CD4-positive, alpha-beta T cell (primary cell): ENCODE data around the gene WDR64. TPM values are rescaled to one million over a fixed set of nuclear protein-coding genes. Genes with fewer than 3 reads are reported as not detected.

Experiments used
- ATAC-seq: fragments of 200-7000 bp; cut with Tn5 transposase; one replicate; pipeline ENCODE4 v1.10.0; 2022; ENCODE audit warnings: mild to moderate bottlenecking; ENCODE audit not compliant: poor library complexity
- CTCF ChIA-PET: fragments of 350-600 bp; sonication (Branson Sonifier 250); formaldehyde crosslinking; loops from one replicate; lab custom pipeline; 2021; ENCODE audit warnings: antibody characterized with exemption, inconsistent platforms; lab: Charles Lee
- POLR2A ChIA-PET: fragments of 350-600 bp; sonication (Branson Sonifier 250); formaldehyde crosslinking; loops from one replicate; lab custom pipeline; 2021; ENCODE audit warnings: antibody characterized with exemption, inconsistent platforms; lab: Charles Lee
- DNase-seq, 14 experiments: peaks; one replicate each; pipeline ENCODE4 v3.0.0-alpha.2; 2013 to 2020; ENCODE audit warnings: mixed read lengths in 2 of 14
- H3K27ac ChIP-seq, 2 donors: one replicate each; pipeline versions ENCODE4 v1.5.1 to v1.7.0; 2013; ENCODE audit warnings: low read length in 2 of 2, low read depth in 1 of 2, mild to moderate bottlenecking in 1 of 2
- H3K27me3 ChIP-seq, 2 experiments: 1 replicate in 1 of 2; 2 replicates in 1 of 2; pipeline versions ENCODE4 v1.6.1 to v1.7.0; 2013; ENCODE audit warnings: low read length in 2 of 2, control low read depth in 1 of 2, mild to moderate bottlenecking in 1 of 2, moderate library complexity in 1 of 2; ENCODE audit not compliant: insufficient read depth in 2 of 2, control insufficient read depth in 1 of 2
- H3K36me3 ChIP-seq: one replicate; pipeline ENCODE4 v1.6.1; 2013; ENCODE audit warnings: low read length, control low read depth; ENCODE audit not compliant: insufficient read depth
- H3K4me1 ChIP-seq: one replicate; pipeline ENCODE4 v1.6.1; 2013; ENCODE audit warnings: low read length, control low read depth; ENCODE audit not compliant: insufficient read depth
- H3K4me3 ChIP-seq: one replicate; pipeline ENCODE4 v1.5.1; 2013; ENCODE audit warnings: mild to moderate bottlenecking, low read length, moderate library complexity
- H3K9me3 ChIP-seq, 2 experiments: 1 replicate in 1 of 2; 2 replicates in 1 of 2; pipeline versions ENCODE4 v1.6.1 to v1.7.0; 2013; ENCODE audit warnings: low read length in 2 of 2, mild to moderate bottlenecking in 2 of 2, control low read depth in 1 of 2, moderate library complexity in 1 of 2; ENCODE audit not compliant: control insufficient read depth in 1 of 2, insufficient read depth in 1 of 2
- H3K27ac Mint-ChIP-seq: one replicate; pipeline ENCODE4 v1.8.0; 2020; ENCODE audit warnings: mixed read lengths
- H3K27me3 Mint-ChIP-seq: one replicate; pipeline ENCODE4 v1.8.0; 2021; ENCODE audit warnings: mixed read lengths
- H3K36me3 Mint-ChIP-seq: one replicate; pipeline ENCODE4 v1.8.0; 2021; ENCODE audit warnings: low read depth, mixed read lengths
- H3K4me1 Mint-ChIP-seq: one replicate; pipeline ENCODE4 v1.8.0; 2021; ENCODE audit warnings: low read depth, mixed read lengths
- H3K4me3 Mint-ChIP-seq: one replicate; pipeline ENCODE4 v1.8.0; 2020; ENCODE audit warnings: mild to moderate bottlenecking, mixed read lengths
- H3K9me3 Mint-ChIP-seq: one replicate; pipeline ENCODE4 v1.8.0; 2020; ENCODE audit warnings: mixed read lengths
- CTCF ChIP-seq: fragments of 200-600 bp; IDR thresholded peaks from one replicate; pipeline ENCODE4 v1.8.0; 2022; ENCODE audit warnings: antibody characterized with exemption, mild to moderate bottlenecking
- intact Hi-C, 2 experiments: fragments of 100-400 bp; cut with DNase I in 1 of 2; cut with micrococcal nuclease in 1 of 2; formaldehyde crosslinking; loops; one replicate each; pipeline versions ENCODE4 v1.15.1 to v1.9.0; 2023 to 2025; cut with DNase I, micrococcal nuclease
- total RNA-seq, 174 experiments: library from RNA in 2 of 174; stranded (reverse) in 2 of 174; gene quantifications; one replicate each; pipeline ENCODE4 v1.2.3 and lab custom pipeline; 2021 to 2026

Gene WDR64
- total RNA-seq, 2 experiments from 2014 or later, result 0.67 TPM; not detected in 1

- H3K27me3 Mint-ChIP-seq, result no peaks in the 10 kb centered on the region
- no peak overlapping the region for H3K4me3 Mint-ChIP-seq
- H3K9me3 ChIP-seq, result no peaks in the 10 kb centered on the region
- no peak for DNase-seq
- no peak for TF ChIP-seq CTCF
- ATAC-seq, result no peak
- no peaks in the 10 kb centered on the region for H3K36me3 Mint-ChIP-seq
- H3K27me3 ChIP-seq, result no peaks in the 10 kb centered on the region
- POLR2A ChIA-PET, result no interaction called here
- H3K4me3 ChIP-seq, result no peak overlapping the region
- H3K9me3 Mint-ChIP-seq, result no peaks in the 10 kb centered on the region
- intact Hi-C loops, result no loop called here
- no peak overlapping the region for H3K27ac ChIP-seq
- no peak overlapping the region for H3K27ac Mint-ChIP-seq
- H3K4me1 ChIP-seq, result no peaks in the 10 kb centered on the region
- no peaks in the 10 kb centered on the region for H3K36me3 ChIP-seq
- CTCF ChIA-PET, result no interaction called here
- H3K4me1 Mint-ChIP-seq, result no peaks in the 10 kb centered on the region
Observed at GRCh38 chr1:241813768-241814320, 161.8 kb downstream of the WDR64 start.

GRCh38 chr1:241816008-241816407 is 163.9 kb downstream of the WDR64 start:
- H3K27ac Mint-ChIP-seq, result no peak overlapping the region
- POLR2A ChIA-PET, result no interaction called here
- H3K4me1 ChIP-seq, result no peaks in the 10 kb centered on the region
- CTCF ChIA-PET, result interaction anchor here (0.7 to 1.0 kb wide), 2 partner anchors 10 to 872 kb away, joined by 3 read pairs; no protein-coding TSS in a partner anchor
- H3K9me3 ChIP-seq, result no peaks in the 10 kb centered on the region
- no peaks in the 10 kb centered on the region for H3K36me3 Mint-ChIP-seq
- TF ChIP-seq CTCF, result no peak
- intact Hi-C loops, result no loop called here
- H3K4me3 ChIP-seq, result no peak overlapping the region
- H3K27me3 Mint-ChIP-seq, result no peaks in the 10 kb centered on the region
- H3K4me1 Mint-ChIP-seq, result no peaks in the 10 kb centered on the region
- H3K27me3 ChIP-seq, result no peaks in the 10 kb centered on the region
- no peaks in the 10 kb centered on the region for H3K36me3 ChIP-seq
- ATAC-seq (no peak), DNase-seq (no peak)
- no peaks in the 10 kb centered on the region for H3K9me3 Mint-ChIP-seq
- no peak overlapping the region for H3K27ac ChIP-seq
- no peak overlapping the region for H3K4me3 Mint-ChIP-seq

GRCh38 chr1:241817331-241817792 is 165.3 kb downstream of the WDR64 start:
- intact Hi-C loops, result no loop called here
- Histone ChIP-seq H3K27ac (no peak overlapping the region), H3K27me3 (no peaks in the 10 kb centered on the region), H3K4me3 (no peak overlapping the region), H3K36me3 (no peaks in the 10 kb centered on the region), H3K4me1 (no peaks in the 10 kb centered on the region), H3K9me3 (no peaks in the 10 kb centered on the region)
- no peak for TF ChIP-seq CTCF
- no peaks in the 10 kb centered on the region for H3K36me3 Mint-ChIP-seq
- no peaks in the 10 kb centered on the region for H3K27me3 Mint-ChIP-seq
- ChIA-PET POLR2A (no interaction called here), CTCF (no interaction called here)
- H3K4me3 Mint-ChIP-seq, result no peak overlapping the region
- no peaks in the 10 kb centered on the region for H3K4me1 Mint-ChIP-seq
- no peaks in the 10 kb centered on the region for H3K9me3 Mint-ChIP-seq
- no peak overlapping the region for H3K27ac Mint-ChIP-seq
- DNase-seq, result no peak
- no peak for ATAC-seq
